GM12875 (cell line): ENCODE measurements around the gene L3HYPDH.

Experiments
- H3K4me3 ChIP-seq: one replicate; pipeline ENCODE4 v1.5.1; 2011; ENCODE audit warnings: low read depth, low read length, control low read depth
- CTCF ChIP-seq: IDR thresholded peaks from 2 replicates; pipeline ENCODE4 v1.5.1; 2011; ENCODE audit warnings: low read depth, mild to moderate bottlenecking, control low read depth, inconsistent platforms, low read length, moderate library complexity, borderline replicate concordance; ENCODE audit not compliant: insufficient read depth

L3HYPDH gene

GRCh38 chr14:59428581-59429012 lies 55.6 kb downstream of the L3HYPDH start:
- TF ChIP-seq CTCF, result no peak
- no peak overlapping the region for H3K4me3 ChIP-seq

- TF ChIP-seq CTCF, result no peak
- no peak overlapping the region for H3K4me3 ChIP-seq
These were observed 56.3 kb downstream of the L3HYPDH start for GRCh38 chr14:59427653-59428580.

GRCh38 chr14:59425322-59425935 lies 58.8 kb downstream of the L3HYPDH start:
- TF ChIP-seq CTCF, result no peak
- H3K4me3 ChIP-seq, result no peak overlapping the region

GRCh38 chr14:59424341-59425071 lies 59.7 kb downstream of the L3HYPDH start:
- no peak overlapping the region for H3K4me3 ChIP-seq
- no peak for TF ChIP-seq CTCF
